Stomach (tissue), 4 donors: Measurements from ENCODE around the gene PODXL2.

Experiments used
- POLR2A ChIP-seq, 4 donors: fragments of 450-650 bp; IDR thresholded peaks; one replicate each; pipeline ENCODE4 v1.6.1; 2016; ENCODE audit warnings: antibody characterized with exemption in 4 of 4, control low read depth in 2 of 4, mild to moderate bottlenecking in 1 of 4, moderate library complexity in 1 of 4
- TF ChIP-seq, protein P1 (sequence below), 7 experiments: fragments of 450-650 bp in 4 of 7; fragments of 200-600 bp in 3 of 7; sonication (generic) in 3 of 7; IDR thresholded peaks; one replicate each; pipeline ENCODE4 v1.5.1; 2016 to 2019; ENCODE audit warnings: antibody characterized with exemption in 7 of 7, control low read depth in 2 of 7, mild to moderate bottlenecking in 1 of 7

DNA sequence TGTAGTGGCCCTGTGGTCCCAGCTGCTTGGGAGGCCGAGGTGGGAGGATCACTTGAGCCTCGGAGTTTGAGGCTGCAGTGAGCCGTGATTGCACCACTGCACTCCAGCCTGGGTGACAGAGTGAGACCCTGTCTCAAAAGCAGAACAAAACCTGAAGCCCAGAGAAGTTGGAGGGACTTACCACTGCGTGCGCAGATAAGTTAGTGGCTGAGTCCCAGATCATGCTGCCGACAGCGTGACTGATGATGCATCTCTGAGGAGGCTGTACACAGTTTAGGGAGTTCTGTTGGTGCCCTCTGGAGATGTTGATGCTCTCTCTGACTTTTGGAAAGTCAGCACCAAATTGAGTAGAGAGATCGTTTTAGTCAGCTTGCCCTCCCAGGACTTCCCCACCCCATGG lies 27.9 kb downstream of the PODXL2 start:
- no peak for TF ChIP-seq POLR2A (IDR thresholded peaks at IDR 0.05)
- TF ChIP-seq, protein P1, sequence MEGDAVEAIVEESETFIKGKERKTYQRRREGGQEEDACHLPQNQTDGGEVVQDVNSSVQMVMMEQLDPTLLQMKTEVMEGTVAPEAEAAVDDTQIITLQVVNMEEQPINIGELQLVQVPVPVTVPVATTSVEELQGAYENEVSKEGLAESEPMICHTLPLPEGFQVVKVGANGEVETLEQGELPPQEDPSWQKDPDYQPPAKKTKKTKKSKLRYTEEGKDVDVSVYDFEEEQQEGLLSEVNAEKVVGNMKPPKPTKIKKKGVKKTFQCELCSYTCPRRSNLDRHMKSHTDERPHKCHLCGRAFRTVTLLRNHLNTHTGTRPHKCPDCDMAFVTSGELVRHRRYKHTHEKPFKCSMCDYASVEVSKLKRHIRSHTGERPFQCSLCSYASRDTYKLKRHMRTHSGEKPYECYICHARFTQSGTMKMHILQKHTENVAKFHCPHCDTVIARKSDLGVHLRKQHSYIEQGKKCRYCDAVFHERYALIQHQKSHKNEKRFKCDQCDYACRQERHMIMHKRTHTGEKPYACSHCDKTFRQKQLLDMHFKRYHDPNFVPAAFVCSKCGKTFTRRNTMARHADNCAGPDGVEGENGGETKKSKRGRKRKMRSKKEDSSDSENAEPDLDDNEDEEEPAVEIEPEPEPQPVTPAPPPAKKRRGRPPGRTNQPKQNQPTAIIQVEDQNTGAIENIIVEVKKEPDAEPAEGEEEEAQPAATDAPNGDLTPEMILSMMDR (IDR thresholded peaks at IDR 0.05): no peak
